D721Med (cell line): ENCODE data around the gene SDCCAG8.

Experiments
- DNase-seq: peaks from one replicate; pipeline ENCODE4 v3.0.0; 2011; ENCODE audit warnings: low spot score; ENCODE audit not compliant: insufficient read length
- FAIRE-seq: peaks from 2 replicates; lab custom pipeline; 2011; peaks lifted over from hg19 to GRCh38; lab: Jason Lieb, UNC
- TF ChIP-seq, protein P1 (sequence below): IDR thresholded peaks from 2 replicates; pipeline ENCODE4 v1.5.1; 2012; ENCODE audit warnings: mild to moderate bottlenecking, control low read depth; ENCODE audit not compliant: insufficient read depth; ENCODE audit errors: missing control alignments

The SDCCAG8 gene

DNA sequence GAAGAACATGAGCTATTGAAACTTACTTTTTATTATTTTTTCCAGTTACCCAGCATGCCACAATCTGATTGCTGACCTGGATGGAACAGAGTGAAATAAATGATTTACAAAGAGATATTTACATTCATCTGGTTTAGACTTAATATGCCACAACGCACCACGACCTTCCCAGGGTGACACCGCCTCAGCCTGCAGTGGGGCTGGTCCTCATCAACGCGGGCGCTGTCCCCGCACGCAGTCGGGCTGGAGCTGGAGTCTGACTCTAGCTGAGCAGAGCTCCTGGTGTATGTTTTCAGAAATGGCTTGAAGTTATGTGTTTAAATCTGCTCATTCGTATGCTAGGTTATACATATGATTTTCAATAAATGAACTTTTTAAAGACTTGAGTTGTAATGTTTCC, 243.9 kb downstream of the SDCCAG8 start:
- DNase-seq (no peak), FAIRE-seq (no peak)
- TF ChIP-seq, protein P1, sequence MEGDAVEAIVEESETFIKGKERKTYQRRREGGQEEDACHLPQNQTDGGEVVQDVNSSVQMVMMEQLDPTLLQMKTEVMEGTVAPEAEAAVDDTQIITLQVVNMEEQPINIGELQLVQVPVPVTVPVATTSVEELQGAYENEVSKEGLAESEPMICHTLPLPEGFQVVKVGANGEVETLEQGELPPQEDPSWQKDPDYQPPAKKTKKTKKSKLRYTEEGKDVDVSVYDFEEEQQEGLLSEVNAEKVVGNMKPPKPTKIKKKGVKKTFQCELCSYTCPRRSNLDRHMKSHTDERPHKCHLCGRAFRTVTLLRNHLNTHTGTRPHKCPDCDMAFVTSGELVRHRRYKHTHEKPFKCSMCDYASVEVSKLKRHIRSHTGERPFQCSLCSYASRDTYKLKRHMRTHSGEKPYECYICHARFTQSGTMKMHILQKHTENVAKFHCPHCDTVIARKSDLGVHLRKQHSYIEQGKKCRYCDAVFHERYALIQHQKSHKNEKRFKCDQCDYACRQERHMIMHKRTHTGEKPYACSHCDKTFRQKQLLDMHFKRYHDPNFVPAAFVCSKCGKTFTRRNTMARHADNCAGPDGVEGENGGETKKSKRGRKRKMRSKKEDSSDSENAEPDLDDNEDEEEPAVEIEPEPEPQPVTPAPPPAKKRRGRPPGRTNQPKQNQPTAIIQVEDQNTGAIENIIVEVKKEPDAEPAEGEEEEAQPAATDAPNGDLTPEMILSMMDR, result no peak

- peak; percentile 99 for FAIRE-seq
- DNase-seq, result no peak
- TF ChIP-seq, protein P1, result no peak
Measured at GRCh38 chr1:243500512-243500911, 244.7 kb downstream of the SDCCAG8 start.

GRCh38 chr1:243501002-243501401, 245.2 kb downstream of the SDCCAG8 start:
- FAIRE-seq, result peak; percentile 70
- TF ChIP-seq, protein P1, result no peak
- DNase-seq, result no peak

DNA sequence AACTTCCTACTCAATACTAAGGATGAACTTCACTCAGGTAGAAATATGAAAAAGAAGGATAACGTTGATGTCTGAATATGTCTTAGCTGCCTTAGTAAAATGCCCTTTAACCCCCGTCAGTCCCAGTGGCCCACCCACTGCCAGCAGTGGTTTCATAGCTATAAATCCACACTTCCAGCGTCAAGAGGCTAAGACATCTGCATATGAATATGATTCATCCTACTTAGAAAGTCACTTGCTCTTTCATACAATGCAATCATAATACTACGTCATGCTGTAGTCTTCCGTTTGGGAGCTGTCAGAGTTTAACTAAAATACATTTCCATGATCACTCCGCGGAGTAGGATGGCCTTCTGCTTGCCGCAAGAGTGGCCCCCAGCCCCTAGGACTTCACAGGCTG, 247.3 kb downstream of the SDCCAG8 start:
- TF ChIP-seq, protein P1, result no peak
- FAIRE-seq, result no peak

DNA sequence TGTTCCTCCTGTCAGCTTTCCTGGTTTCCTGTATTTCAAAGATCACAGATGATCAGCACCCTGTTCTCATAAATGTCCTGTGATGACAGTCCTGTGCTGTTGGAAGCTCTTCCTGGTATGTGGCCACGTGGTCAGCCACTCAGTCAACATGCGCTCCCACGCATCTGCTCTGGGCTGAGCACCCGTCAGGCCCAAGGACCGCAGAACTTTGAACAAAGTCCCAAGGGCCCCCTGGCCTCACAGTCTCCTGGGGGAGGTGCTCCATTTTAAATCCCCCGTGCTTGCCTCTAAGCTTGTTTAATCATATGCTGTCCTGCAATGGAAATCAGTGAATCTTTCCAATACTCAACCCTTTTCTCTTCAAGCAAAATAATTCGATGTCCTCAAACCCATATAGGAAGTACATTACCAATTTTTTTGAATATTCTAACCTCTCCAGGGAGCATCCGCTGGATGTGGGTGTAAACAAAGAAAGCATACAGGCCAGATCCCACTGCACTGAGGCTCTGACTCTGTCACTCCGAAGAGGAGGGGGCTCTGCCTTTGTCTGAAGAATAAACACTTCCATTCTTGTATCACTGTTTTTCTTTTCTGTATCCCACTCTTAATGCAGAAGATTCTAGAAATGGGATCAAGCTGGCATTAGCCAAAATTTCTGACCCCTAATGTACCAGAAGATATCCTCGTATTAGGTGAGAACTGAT, 250.3 kb downstream of the SDCCAG8 start:
- FAIRE-seq, result no peak
- DNase-seq, result no peak
- TF ChIP-seq, protein P1, result no peak

More for the DNA sequence above, 247.3 kb downstream of the SDCCAG8 start:
- DNase-seq, result no peak

- TF ChIP-seq, protein P1, result no peak
- DNase-seq (no peak), FAIRE-seq (no peak)
Measured at GRCh38 chr1:243507001-243507671, 251.3 kb downstream of the SDCCAG8 start.
